ENCODE measurements around the gene KPNA1. TPM values are rescaled to one million over a fixed set of nuclear protein-coding genes. Genes with fewer than 3 reads are reported as not detected.

The KPNA1 gene
- total RNA-seq, 1 donor from 2014 or later, result 86.1 TPM

GRCh38 chr3:122488262-122488973 lies 26.3 kb downstream of the KPNA1 start:
- Mint-ChIP-seq H3K9me3 (ENCODE audit: unreplicated experiment) (no peaks in the 10 kb centered on the region), H3K4me1 (ENCODE audit: low read depth, unreplicated experiment) (no peaks in the 10 kb centered on the region), H3K36me3 (ENCODE audit: unreplicated experiment) (no peaks in the 10 kb centered on the region), H3K27ac (ENCODE audit: unreplicated experiment) (no peak overlapping the region), H3K27me3 (ENCODE audit: unreplicated experiment) (no peaks in the 10 kb centered on the region), H3K4me3 (ENCODE audit: unreplicated experiment) (no peak overlapping the region)
- TF ChIP-seq CTCF (IDR thresholded peaks at IDR 0.05; ENCODE audit: partially characterized antibody, unreplicated experiment), result no peak
- DNase-seq, result no peak

DNA sequence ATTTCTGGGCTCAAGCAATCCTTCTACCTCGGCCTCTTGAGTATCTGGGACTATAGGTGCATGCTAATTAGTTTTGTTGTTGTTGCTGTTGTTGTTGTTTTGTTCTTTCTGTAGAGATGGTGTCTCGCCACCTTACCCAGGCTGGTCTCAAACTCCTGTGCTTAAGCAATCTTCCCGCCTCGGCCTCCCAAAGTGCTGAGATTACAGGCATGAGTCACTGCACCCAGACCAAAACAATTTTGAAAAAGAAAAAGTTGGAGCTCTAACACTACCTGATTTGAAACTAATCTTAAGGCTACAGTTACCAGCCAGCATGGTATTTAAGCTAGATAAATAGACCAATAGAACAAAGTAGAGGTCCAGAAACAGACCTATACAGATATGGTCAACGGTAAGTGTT lies 29.8 kb downstream of the KPNA1 start:
- Mint-ChIP-seq H3K27ac (ENCODE audit: unreplicated experiment) (no peak overlapping the region), H3K27me3 (ENCODE audit: unreplicated experiment) (no peaks in the 10 kb centered on the region), H3K36me3 (ENCODE audit: unreplicated experiment) (no peaks in the 10 kb centered on the region), H3K9me3 (ENCODE audit: unreplicated experiment) (peaks cover 1% of the 10 kb centered on the region), H3K4me1 (ENCODE audit: low read depth, unreplicated experiment) (no peaks in the 10 kb centered on the region), H3K4me3 (ENCODE audit: unreplicated experiment) (no peak overlapping the region)
- no peak for DNase-seq
- no peak for TF ChIP-seq CTCF (IDR thresholded peaks at IDR 0.05; ENCODE audit: partially characterized antibody, unreplicated experiment)

GRCh38 chr3:122481390-122481789 lies 33.3 kb downstream of the KPNA1 start:
- Mint-ChIP-seq H3K27me3 (ENCODE audit: unreplicated experiment) (no peaks in the 10 kb centered on the region), H3K4me1 (ENCODE audit: low read depth, unreplicated experiment) (no peaks in the 10 kb centered on the region), H3K27ac (ENCODE audit: unreplicated experiment) (no peak overlapping the region), H3K36me3 (ENCODE audit: unreplicated experiment) (no peaks in the 10 kb centered on the region), H3K4me3 (ENCODE audit: unreplicated experiment) (no peak overlapping the region), H3K9me3 (ENCODE audit: unreplicated experiment) (peaks cover 1% of the 10 kb centered on the region)
- no peak for DNase-seq
- no peak for TF ChIP-seq CTCF (IDR thresholded peaks at IDR 0.05; ENCODE audit: partially characterized antibody, unreplicated experiment)

- H3K27me3 Mint-ChIP-seq (ENCODE audit: unreplicated experiment), result no peaks in the 10 kb centered on the region
- no peak for DNase-seq
- H3K9me3 Mint-ChIP-seq (ENCODE audit: unreplicated experiment), result no peaks in the 10 kb centered on the region
- H3K27ac Mint-ChIP-seq (ENCODE audit: unreplicated experiment), result no peak overlapping the region
- H3K4me3 Mint-ChIP-seq (ENCODE audit: unreplicated experiment), result no peak overlapping the region
- no peaks in the 10 kb centered on the region for H3K4me1 Mint-ChIP-seq (ENCODE audit: low read depth, unreplicated experiment)
- no peak for TF ChIP-seq CTCF (IDR thresholded peaks at IDR 0.05; ENCODE audit: partially characterized antibody, unreplicated experiment)
- no peaks in the 10 kb centered on the region for H3K36me3 Mint-ChIP-seq (ENCODE audit: unreplicated experiment)
Measured at GRCh38 chr3:122476532-122476931, 38.2 kb downstream of the KPNA1 start.

- Mint-ChIP-seq H3K4me3 (ENCODE audit: unreplicated experiment) (no peak overlapping the region), H3K4me1 (ENCODE audit: low read depth, unreplicated experiment) (no peaks in the 10 kb centered on the region), H3K9me3 (ENCODE audit: unreplicated experiment) (no peaks in the 10 kb centered on the region), H3K27me3 (ENCODE audit: unreplicated experiment) (no peaks in the 10 kb centered on the region), H3K27ac (ENCODE audit: unreplicated experiment) (no peak overlapping the region), H3K36me3 (ENCODE audit: unreplicated experiment) (no peaks in the 10 kb centered on the region)
- no peak for TF ChIP-seq CTCF (IDR thresholded peaks at IDR 0.05; ENCODE audit: partially characterized antibody, unreplicated experiment)
- DNase-seq, result no peak
Measured at GRCh38 chr3:122475316-122475715, 39.4 kb downstream of the KPNA1 start.

Data from glutamatergic neuron (in vitro differentiated cells).